ENCODE results near the gene CCL19.
A peak's percentile ranks its signal among the peaks of the same experiment; 100 is the strongest.

The CCL19 gene

GRCh38 chr9:34662526-34663302 lies 28.4 kb downstream of the CCL19 start, which contains the start of gene CCL27:
Gene CCL27, minus strand, starts transcription at chr9:34662657. Its CDS starts 24 bp downstream, at chr9:34662633.
- DNase-seq (ENCODE audit: low read depth in 2 of 2): no peak

GRCh38 chr9:34659592-34660253 lies 31.4 kb downstream of the CCL19 start:
- no peak for DNase-seq (ENCODE audit: low read depth in 2 of 2)

GRCh38 chr9:34658461-34658860 lies 32.6 kb downstream of the CCL19 start:
- DNase-seq (ENCODE audit: low read depth in 2 of 2): no peak

- DNase-seq (ENCODE audit: low read depth in 2 of 2): no peak
Observed at GRCh38 chr9:34656992-34657391, 34.1 kb downstream of the CCL19 start.

- DNase-seq (ENCODE audit: low read depth in 2 of 2): no peak
Observed at GRCh38 chr9:34655394-34655793, 35.7 kb downstream of the CCL19 start.

- DNase-seq (ENCODE audit: low read depth in 2 of 2): no peak
Observed at GRCh38 chr9:34654323-34655051, 36.6 kb downstream of the CCL19 start.

- no peak for DNase-seq (ENCODE audit: low read depth in 2 of 2)
Observed at GRCh38 chr9:34653151-34654072, 37.7 kb downstream of the CCL19 start.

GRCh38 chr9:34652602-34653000 lies 38.5 kb downstream of the CCL19 start:
- DNase-seq (ENCODE audit: low read depth in 2 of 2): no peak

GRCh38 chr9:34651876-34652601 lies 39.0 kb downstream of the CCL19 start, which contains the start of gene IL11RA:
Gene IL11RA, plus strand, starts transcription at chr9:34652185. Its CDS starts 3,033 bp downstream, at chr9:34655218.
- DNase-seq (ENCODE audit: low read depth in 2 of 2): no peak

- DNase-seq (ENCODE audit: low read depth in 2 of 2): no peak
Observed at GRCh38 chr9:34651321-34651720, 39.8 kb downstream of the CCL19 start.

GRCh38 chr9:34650816-34651215 lies 40.3 kb downstream of the CCL19 start:
- no peak for DNase-seq (ENCODE audit: low read depth in 2 of 2)

GRCh38 chr9:34648673-34649072 lies 42.4 kb downstream of the CCL19 start:
- no peak for DNase-seq (ENCODE audit: low read depth in 2 of 2)

GRCh38 chr9:34647651-34648050 lies 43.4 kb downstream of the CCL19 start:
- no peak for DNase-seq (ENCODE audit: low read depth in 2 of 2)

- DNase-seq (ENCODE audit: low read depth in 2 of 2): no peak
Observed at GRCh38 chr9:34647084-34647403, 44.0 kb downstream of the CCL19 start.

GRCh38 chr9:34646211-34647083 lies 44.6 kb downstream of the CCL19 start, which contains the start of gene GALT:
Gene GALT, plus strand, starts transcription at chr9:34646675. Its CDS starts 30 bp downstream, at chr9:34646705.
- DNase-seq (ENCODE audit: low read depth in 2 of 2): peak; percentile 92 to 96

- no peak for DNase-seq (ENCODE audit: low read depth in 2 of 2)
Observed at GRCh38 chr9:34644766-34645314, 46.2 kb downstream of the CCL19 start.

- no peak for DNase-seq (ENCODE audit: low read depth in 2 of 2)
Observed at GRCh38 chr9:34642679-34643078, 48.4 kb downstream of the CCL19 start.

Data from stimulated activated CD8-positive, alpha-beta memory T cell treated with anti-CD3 and anti-CD28 coated beads, Interleukin-7, amount 100 ng/mL, for 1 hour (primary cell).